ENCODE measurements around the gene EPHB3.

EPHB3 gene

GRCh38 chr3:184578822-184579221, 17.2 kb downstream of the EPHB3 start:
- DNase-seq (ENCODE audit: extremely low read depth, low read depth): no peak
- no peak for TF ChIP-seq CTCF (IDR thresholded peaks at IDR 0.05; ENCODE audit: low read depth, low read length, missing control alignments)
- H3K4me3 ChIP-seq (replicated peaks; ENCODE audit: low read depth, low read length): no peak overlapping the region

- TF ChIP-seq CTCF (IDR thresholded peaks at IDR 0.05; ENCODE audit: low read depth, low read length, missing control alignments): no peak
- DNase-seq (ENCODE audit: extremely low read depth, low read depth): no peak
- no peak overlapping the region for H3K4me3 ChIP-seq (replicated peaks; ENCODE audit: low read depth, low read length)
Measured at GRCh38 chr3:184579513-184579912, 17.9 kb downstream of the EPHB3 start.

- no peak for TF ChIP-seq CTCF (IDR thresholded peaks at IDR 0.05; ENCODE audit: low read depth, low read length, missing control alignments)
- no peak overlapping the region for H3K4me3 ChIP-seq (replicated peaks; ENCODE audit: low read depth, low read length)
- no peak for DNase-seq (ENCODE audit: extremely low read depth, low read depth)
Measured at GRCh38 chr3:184580376-184580775, 18.8 kb downstream of the EPHB3 start.

- no peak for TF ChIP-seq CTCF (IDR thresholded peaks at IDR 0.05; ENCODE audit: low read depth, low read length, missing control alignments)
- no peak overlapping the region for H3K4me3 ChIP-seq (replicated peaks; ENCODE audit: low read depth, low read length)
- no peak for DNase-seq (ENCODE audit: extremely low read depth, low read depth)
Measured at GRCh38 chr3:184581331-184581855, 19.8 kb downstream of the EPHB3 start.

- DNase-seq (ENCODE audit: extremely low read depth, low read depth): no peak
Measured at GRCh38 chr3:184582646-184583577, 21.3 kb downstream of the EPHB3 start.

More at GRCh38 chr3:184582646-184583577, 21.3 kb downstream of the EPHB3 start:
- no peak for TF ChIP-seq CTCF (IDR thresholded peaks at IDR 0.05; ENCODE audit: low read depth, low read length, missing control alignments)
- no peak overlapping the region for H3K4me3 ChIP-seq (replicated peaks; ENCODE audit: low read depth, low read length)
